Esophagus muscularis mucosa (tissue), 4 donors: ENCODE results near the gene DEPDC5. TPM values are rescaled to one million over a fixed set of nuclear protein-coding genes. Genes with fewer than 3 reads are reported as not detected.

Source experiments
- DNase-seq: peaks from one replicate; pipeline ENCODE4 v3.0.0-alpha.2; 2017; ENCODE audit errors: extremely low spot score
- H3K27ac ChIP-seq, 4 donors: fragments of 200-600 bp; sonication (generic); replicated peaks in 1 of 4; 1 replicate in 3 of 4; 2 replicates in 1 of 4; pipeline ENCODE4 v1.5.1; 2016 to 2019; ENCODE audit warnings: mild to moderate bottlenecking in 1 of 4
- H3K27me3 ChIP-seq, 4 donors: fragments of 200-600 bp; sonication (generic); one replicate each; pipeline versions ENCODE4 v1.5.1 to v1.6.0; 2016 to 2019
- H3K36me3 ChIP-seq, 4 donors: fragments of 200-600 bp; sonication (generic); one replicate each; pipeline ENCODE4 v1.5.1; 2016 to 2019
- H3K4me1 ChIP-seq, 4 donors: fragments of 200-600 bp; sonication (generic); one replicate each; pipeline ENCODE4 v1.5.1; 2016 to 2019
- H3K4me3 ChIP-seq, 4 donors: fragments of 200-600 bp; sonication (generic); 1 replicate in 2 of 4; 2 replicates in 2 of 4; pipeline ENCODE4 v1.5.1; 2016 to 2019; ENCODE audit warnings: mild to moderate bottlenecking in 4 of 4, moderate library complexity in 1 of 4
- H3K9me3 ChIP-seq, 4 donors: fragments of 200-600 bp; sonication (generic); 1 replicate in 3 of 4; 2 replicates in 1 of 4; pipeline ENCODE4 v1.5.1; 2016 to 2019
- EP300 ChIP-seq: sonication (generic); formaldehyde crosslinking; IDR thresholded peaks from one replicate; pipeline ENCODE4 v1.6.1; 2017; ENCODE audit warnings: antibody characterized with exemption
- POLR2A ChIP-seq: fragments of 450-650 bp; IDR thresholded peaks from one replicate; pipeline ENCODE4 v1.6.1; 2017; ENCODE audit warnings: antibody characterized with exemption, moderate library complexity, mild to moderate bottlenecking, low read depth
- POLR2AphosphoS5 ChIP-seq, 2 donors: sonication (generic); formaldehyde crosslinking; IDR thresholded peaks; one replicate each; pipeline ENCODE4 v1.6.1; 2017; ENCODE audit warnings: antibody characterized with exemption in 2 of 2
- WGBS: methylation state at CpG from one replicate; pipeline ENCODE4 v1.1.5; 2018; 5-methylcytosine and 5-hydroxymethylcytosine counted together
- intact Hi-C: fragments of 100-400 bp; cut with DNase I; formaldehyde crosslinking; loops from one replicate; pipeline ENCODE4 v1.15.1; 2023
- total RNA-seq, 4 donors: library from RNA; depleted of rRNA; stranded (reverse); fragments of >200 nt; gene quantifications; one replicate each; pipeline versions ENCODE4 v1.1.0 to v1.2.1, GENCODE V29; 2016
- TF ChIP-seq, protein P1 (sequence below), 3 experiments: fragments of 200-600 bp in 2 of 3; fragments of 450-650 bp in 1 of 3; sonication (generic) in 2 of 3; IDR thresholded peaks; one replicate each; pipeline ENCODE4 v1.5.1; 2017 to 2019; ENCODE audit warnings: antibody characterized with exemption in 3 of 3, mild to moderate bottlenecking in 2 of 3, moderate library complexity in 1 of 3

Gene DEPDC5
- total RNA-seq, 4 donors from 2014 or later, result 7.3 to 15.8 (median 12.6) TPM

DNA sequence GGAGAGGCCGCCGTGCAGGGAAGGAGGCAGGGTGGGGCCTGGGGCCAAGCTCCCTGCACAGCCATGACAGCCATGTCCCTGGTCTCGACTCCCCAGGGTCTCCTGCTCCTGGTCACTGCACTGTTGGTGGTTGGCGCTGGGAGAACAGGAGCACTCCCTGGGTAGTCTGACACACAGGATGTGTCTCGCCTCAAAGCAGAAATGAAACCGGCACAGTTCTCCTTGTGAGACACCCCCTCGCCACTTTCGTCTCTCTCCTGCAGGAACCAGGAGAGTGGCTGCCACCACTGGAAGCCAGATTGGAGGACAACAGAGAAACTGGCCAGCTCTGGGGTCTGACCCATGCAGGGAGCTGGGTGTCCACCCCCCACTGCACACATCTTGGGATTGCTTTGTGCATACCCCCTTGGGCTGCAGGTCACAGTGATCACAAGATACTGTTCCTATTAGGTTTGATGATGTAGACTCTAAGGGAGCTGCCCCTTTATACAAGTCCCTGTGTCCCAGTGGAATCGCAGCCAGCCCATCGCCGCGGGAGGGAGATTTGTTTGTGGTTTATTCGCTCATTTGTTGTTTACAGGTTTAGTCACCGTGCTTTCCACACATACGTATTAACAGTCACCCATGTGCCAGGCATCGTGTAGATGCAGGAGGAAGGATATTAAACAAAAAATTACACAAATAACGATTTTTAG lies 163.6 kb downstream of the DEPDC5 start:
- Histone ChIP-seq H3K9me3 (no peaks in the 10 kb centered on the region), H3K27me3 (no peaks in the 10 kb centered on the region), H3K36me3 (no peaks in the 10 kb centered on the region), H3K27ac (no peak overlapping the region), H3K4me1 (no peaks in the 10 kb centered on the region), H3K4me3 (no peak overlapping the region)
- intact Hi-C loops, result no loop called here
- WGBS, result 72% methylated on average over 12 of the region's 17 CpGs
- DNase-seq, result no peak
- TF ChIP-seq POLR2A, result no peak
- no peak for TF ChIP-seq POLR2AphosphoS5 (IDR thresholded peaks at IDR 0.05)
- TF ChIP-seq EP300, result no peak
- TF ChIP-seq, protein P1, sequence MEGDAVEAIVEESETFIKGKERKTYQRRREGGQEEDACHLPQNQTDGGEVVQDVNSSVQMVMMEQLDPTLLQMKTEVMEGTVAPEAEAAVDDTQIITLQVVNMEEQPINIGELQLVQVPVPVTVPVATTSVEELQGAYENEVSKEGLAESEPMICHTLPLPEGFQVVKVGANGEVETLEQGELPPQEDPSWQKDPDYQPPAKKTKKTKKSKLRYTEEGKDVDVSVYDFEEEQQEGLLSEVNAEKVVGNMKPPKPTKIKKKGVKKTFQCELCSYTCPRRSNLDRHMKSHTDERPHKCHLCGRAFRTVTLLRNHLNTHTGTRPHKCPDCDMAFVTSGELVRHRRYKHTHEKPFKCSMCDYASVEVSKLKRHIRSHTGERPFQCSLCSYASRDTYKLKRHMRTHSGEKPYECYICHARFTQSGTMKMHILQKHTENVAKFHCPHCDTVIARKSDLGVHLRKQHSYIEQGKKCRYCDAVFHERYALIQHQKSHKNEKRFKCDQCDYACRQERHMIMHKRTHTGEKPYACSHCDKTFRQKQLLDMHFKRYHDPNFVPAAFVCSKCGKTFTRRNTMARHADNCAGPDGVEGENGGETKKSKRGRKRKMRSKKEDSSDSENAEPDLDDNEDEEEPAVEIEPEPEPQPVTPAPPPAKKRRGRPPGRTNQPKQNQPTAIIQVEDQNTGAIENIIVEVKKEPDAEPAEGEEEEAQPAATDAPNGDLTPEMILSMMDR (IDR thresholded peaks at IDR 0.05), result no peak

GRCh38 chr22:31919730-31920129 lies 165.9 kb downstream of the DEPDC5 start:
- TF ChIP-seq POLR2A (no peak), POLR2AphosphoS5 (IDR thresholded peaks at IDR 0.05) (no peak), EP300 (no peak)
- TF ChIP-seq, protein P1 (IDR thresholded peaks at IDR 0.05), result no peak
- intact Hi-C loops, result no loop called here
- no peak for DNase-seq
- H3K27ac ChIP-seq, result no peak overlapping the region
- H3K4me3 ChIP-seq, result no peak overlapping the region
- 94% methylated on average over 2 of the region's 3 CpGs for WGBS
- H3K4me1 ChIP-seq, result no peaks in the 10 kb centered on the region
- no peaks in the 10 kb centered on the region for H3K36me3 ChIP-seq
- H3K9me3 ChIP-seq, result no peaks in the 10 kb centered on the region
- peaks cover 0 to 11% (median 0%) of the 10 kb centered on the region in 4 donors for H3K27me3 ChIP-seq

- TF ChIP-seq POLR2A, result no peak
- no peak for TF ChIP-seq POLR2AphosphoS5 (IDR thresholded peaks at IDR 0.05)
- TF ChIP-seq EP300, result no peak
- TF ChIP-seq, protein P1 (IDR thresholded peaks at IDR 0.05), result no peak
- Histone ChIP-seq H3K9me3 (no peaks in the 10 kb centered on the region), H3K27ac (no peak overlapping the region), H3K4me1 (no peaks in the 10 kb centered on the region), H3K36me3 (no peaks in the 10 kb centered on the region), H3K27me3 (peaks cover 0 to 11% (median 0%) of the 10 kb centered on the region in 4 donors), H3K4me3 (no peak overlapping the region)
- DNase-seq, result no peak
- intact Hi-C loops, result no loop called here
- WGBS, result 92% methylated on average over 3 of the region's 3 CpGs
Measured at GRCh38 chr22:31920306-31920705, 166.5 kb downstream of the DEPDC5 start.

GRCh38 chr22:31921106-31921505 lies 167.3 kb downstream of the DEPDC5 start:
- H3K36me3 ChIP-seq, result no peaks in the 10 kb centered on the region
- no peak overlapping the region for H3K27ac ChIP-seq
- WGBS, result 77% methylated on average over 3 of the region's 3 CpGs
- intact Hi-C loops, result no loop called here
- H3K9me3 ChIP-seq, result no peaks in the 10 kb centered on the region
- H3K4me3 ChIP-seq, result no peak overlapping the region
- TF ChIP-seq POLR2AphosphoS5 (IDR thresholded peaks at IDR 0.05) (no peak), EP300 (no peak), POLR2A (no peak)
- TF ChIP-seq, protein P1 (IDR thresholded peaks at IDR 0.05), result no peak
- peaks cover 0 to 11% (median 0%) of the 10 kb centered on the region in 4 donors for H3K27me3 ChIP-seq
- DNase-seq, result no peak
- no peaks in the 10 kb centered on the region for H3K4me1 ChIP-seq

GRCh38 chr22:31922534-31922933 lies 168.7 kb downstream of the DEPDC5 start:
- Histone ChIP-seq H3K9me3 (no peaks in the 10 kb centered on the region), H3K27ac (no peak overlapping the region), H3K36me3 (no peaks in the 10 kb centered on the region), H3K4me3 (no peak overlapping the region), H3K4me1 (no peaks in the 10 kb centered on the region), H3K27me3 (peaks cover 0 to 11% (median 0%) of the 10 kb centered on the region in 4 donors)
- TF ChIP-seq POLR2A, result no peak
- TF ChIP-seq POLR2AphosphoS5 (IDR thresholded peaks at IDR 0.05), result no peak
- TF ChIP-seq EP300, result no peak
- TF ChIP-seq, protein P1 (IDR thresholded peaks at IDR 0.05), result no peak
- intact Hi-C loops, result no loop called here
- DNase-seq, result no peak
- WGBS, result 83% methylated on average over 6 of the region's 6 CpGs
